NCI-H2227 (cell line): Measurements from ENCODE around the gene SHISA8.
A peak's percentile ranks its signal among the peaks of the same experiment; 100 is the strongest.

Experiments
- DNase-seq: peaks from one replicate; lab custom pipeline; 2025; ENCODE audit not compliant: unreplicated experiment; lab: John Stamatoyannopoulos, UW

The SHISA8 gene

DNA sequence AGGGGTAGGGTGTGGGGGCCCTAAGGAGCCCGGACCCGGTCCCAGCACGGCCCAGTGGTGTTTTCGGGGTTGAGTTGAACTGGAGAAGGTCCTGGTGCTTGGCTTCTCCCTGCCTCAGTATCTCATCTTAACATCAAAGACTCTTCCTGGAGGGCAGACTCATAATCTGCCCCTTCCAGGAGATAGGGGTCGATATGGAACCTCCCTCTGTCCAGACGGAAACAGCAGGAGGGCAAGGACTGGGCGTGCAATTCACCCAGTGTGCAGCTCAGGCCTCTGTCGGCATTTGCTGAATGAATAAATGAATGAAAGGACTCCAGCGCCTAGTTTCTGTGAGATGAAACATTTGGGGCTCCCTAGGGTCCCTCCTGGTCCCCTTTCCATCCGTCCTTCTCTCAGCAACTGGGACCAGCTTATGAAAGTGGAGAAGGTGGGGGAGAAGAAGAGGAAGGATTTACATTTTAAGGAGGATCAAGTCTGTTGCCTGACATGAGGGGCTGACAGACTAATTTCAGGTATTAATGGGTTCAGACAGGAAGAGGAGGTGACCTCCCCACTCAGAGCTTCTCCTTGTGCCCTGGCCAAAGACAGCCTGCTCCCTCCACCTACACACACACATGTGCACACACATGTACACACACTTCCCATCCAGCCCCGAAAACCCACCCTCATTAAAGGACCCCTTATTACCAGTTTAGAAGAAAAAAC lies 1.1 kb upstream of the SHISA8 start:
- DNase-seq, result no peak

DNA sequence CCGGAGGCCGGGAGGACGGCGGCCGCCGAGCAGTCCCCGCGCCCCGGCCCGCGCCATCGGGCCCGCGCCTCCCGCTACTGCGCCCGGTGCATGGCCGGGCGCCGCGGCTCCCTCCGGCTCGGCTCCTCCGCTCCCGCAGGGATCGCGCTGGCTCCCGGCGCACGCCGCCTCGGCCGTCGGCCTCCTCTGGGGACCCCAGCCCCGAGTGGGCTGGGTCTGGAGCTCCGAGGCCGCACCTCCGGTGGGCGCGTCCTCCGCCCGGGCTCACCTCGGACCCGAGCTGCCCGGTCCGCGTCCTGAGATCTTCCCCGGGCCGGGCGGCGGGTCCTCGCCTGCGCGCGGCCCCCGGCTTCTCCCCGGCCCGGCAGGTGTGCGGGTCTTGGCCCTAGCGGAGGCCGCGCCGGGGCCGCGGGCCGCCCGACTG lies 251 bp downstream of the SHISA8 start:
- peak; percentile 56 for DNase-seq

DNA sequence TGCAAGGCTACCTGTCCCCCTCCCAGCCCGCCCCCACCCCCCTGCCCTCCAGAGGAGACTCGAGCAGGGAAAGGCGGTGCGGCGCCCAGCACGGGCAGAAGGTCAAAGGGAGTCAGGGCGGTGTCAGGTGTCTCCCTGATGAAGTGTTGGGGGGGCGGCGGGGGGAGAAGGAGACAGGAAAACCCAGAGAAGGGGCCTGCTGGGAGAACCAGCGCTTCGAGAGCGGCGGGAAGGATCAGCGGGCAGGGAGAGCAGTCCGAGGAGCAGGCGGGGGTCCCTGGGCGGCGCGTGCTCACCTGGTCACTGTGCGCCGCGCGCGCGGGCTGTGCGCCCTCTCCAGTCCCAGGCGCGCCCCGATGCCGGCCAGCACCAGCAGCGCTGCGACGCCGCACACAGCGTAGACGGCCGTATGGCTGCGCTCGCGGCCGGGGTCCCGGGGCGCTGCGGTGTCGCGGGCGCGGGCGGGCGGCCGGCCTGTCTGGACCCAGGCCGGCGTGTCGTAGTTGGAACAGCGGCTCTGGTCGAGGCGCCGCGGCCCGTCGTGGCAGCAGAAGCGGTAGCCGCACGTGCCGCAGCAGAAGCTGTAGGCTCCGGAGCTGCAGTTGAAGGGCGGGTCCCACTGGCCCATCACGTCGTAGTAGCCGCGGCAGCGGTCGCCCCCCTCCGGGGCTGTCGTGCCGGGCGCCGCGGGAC lies 886 bp downstream of the SHISA8 start:
- peak; percentile 21 for DNase-seq

DNA sequence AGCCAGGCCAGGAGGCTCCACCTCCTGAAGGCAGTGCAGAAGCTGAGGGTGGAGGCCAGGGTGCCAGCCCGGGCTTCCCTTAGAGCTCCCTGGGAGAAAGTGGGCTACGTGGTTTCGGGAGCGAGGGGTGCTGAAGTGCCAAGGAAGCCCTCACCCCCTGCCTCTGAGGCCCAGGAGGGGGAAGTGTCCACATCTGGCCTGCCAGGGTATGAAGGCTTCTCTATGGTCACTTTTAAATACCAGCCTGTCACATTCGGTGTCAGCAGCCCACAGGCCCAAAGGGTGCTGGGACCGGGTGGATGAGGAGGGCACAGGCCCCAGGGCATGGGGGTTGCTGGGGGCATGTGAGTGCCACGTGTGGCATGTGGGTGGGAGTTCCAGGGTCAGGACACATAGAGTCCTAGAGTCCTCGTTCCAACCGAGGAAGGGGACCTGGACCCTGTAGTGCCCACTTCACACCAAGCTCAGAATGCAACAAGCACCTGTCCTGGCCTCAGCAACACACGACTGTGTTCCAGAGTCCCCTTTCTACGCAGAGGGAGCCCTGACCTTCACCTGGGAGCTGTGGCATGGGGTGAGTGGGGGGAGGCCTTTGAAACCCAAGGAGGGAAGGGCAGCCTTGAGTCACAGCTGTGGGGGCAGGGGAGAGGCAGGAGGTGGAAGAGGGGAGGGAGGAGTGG lies 1.7 kb downstream of the SHISA8 start:
- no peak for DNase-seq

DNA sequence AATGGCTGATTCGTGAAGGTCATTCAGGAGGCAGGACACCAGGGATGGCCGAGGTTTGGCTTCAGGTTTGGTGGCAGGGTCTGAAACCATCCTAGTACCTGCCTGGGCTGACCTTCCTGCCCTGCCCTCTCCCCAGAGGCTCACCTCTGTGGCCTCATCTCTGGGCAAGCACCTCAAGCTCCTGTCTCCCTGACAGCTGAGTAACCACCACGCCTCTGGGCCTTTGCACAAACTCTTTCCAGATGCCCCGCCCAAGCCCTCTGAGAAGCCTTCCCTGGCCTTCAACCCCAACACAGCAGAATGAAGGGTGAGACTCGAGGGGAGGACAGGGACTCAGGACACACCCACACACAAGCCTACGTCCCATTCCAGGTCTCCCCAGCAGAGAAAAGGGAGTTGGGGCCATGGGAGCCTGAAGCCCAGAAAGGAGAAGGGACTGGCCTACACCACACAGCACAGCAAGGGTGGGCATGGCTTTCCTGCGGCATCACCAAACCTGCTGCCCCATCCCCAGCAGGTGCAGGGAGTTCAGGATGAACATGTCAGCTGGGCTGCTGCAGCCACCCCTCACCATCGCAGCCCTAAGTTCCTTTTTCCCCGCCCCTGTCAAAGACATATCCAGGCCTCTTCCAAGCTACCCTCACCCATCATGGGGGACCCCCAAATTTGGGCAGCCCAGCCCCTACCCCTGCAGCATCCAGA lies 2.4 kb downstream of the SHISA8 start:
- DNase-seq, result no peak

DNA sequence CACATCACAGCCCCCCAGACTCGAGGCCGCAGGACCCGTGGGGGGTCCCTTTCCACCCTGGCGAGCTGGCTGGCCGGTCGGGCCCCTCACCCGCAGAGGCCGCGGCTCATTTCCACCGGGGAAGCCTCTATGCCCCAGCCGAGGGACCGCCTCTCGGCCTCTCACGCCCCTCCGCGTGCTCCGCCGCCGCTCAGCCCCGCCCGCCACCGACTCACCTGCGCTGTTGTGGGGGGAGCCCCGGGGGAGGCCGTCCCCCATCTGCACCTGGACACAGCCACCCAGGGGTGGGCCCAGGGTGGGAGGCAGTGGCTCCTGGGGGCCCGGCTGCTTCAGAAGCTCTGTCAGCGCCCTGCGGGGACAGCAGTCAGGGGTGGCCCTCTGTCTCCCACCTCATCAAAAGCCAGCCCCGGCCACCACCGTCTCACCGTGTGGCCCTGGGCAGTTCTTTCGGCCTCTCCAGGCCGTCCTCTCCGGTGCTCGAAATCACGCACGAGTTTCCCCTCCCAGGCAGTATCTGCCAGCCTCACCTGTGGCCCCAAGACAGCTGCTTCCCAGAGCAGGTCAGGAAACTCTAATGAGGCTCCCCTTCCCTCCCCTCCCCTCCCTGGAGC lies 3.8 kb downstream of the SHISA8 start:
- DNase-seq, result no peak

DNA sequence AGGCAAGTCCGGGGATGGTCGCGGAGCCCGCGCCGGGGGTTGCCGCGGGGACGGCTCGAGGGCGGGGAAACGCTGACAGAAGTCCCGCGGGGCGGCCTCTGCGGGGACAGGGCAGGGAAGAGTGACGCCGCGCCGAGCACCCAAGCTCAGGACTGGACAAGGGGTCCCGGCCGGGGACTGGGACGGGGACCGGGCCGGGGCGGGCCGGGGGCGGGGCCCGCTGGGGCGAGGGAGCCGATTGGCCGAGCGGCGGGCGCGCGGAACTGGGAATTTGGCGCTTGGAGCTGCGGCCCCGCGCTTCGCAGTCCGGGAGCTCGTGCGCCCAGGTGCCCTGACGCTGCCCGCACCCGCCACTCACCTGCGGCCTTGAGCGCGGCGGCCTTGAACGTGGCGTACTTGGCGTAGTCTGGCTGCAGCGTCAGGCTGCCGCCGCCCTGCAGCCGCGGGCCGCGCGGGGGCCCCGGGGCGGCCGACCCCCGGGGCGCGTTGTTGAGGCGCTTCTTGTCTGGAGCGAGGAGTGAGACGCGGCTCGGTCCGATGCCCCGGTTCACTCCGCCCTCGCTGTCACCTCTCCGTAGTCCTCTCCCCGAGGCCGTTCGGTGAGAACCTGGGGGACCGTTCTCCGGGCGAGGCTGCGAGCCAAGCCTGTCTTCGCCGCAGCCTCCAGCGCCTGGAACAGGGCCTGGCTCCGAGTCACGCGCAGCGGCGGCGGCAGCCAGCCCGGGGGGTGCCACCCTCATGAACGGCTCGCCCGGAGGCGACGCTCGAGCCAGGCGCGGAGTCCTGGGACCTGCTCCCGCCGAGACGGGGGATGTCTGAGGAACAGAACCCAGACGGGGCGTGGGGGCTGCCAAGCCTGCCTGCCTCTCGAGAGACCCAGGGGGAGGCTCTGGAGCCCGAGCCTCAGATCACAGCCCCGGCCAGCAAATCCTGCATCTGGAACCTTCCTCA lies 4.5 kb downstream of the SHISA8 start:
- DNase-seq, result no peak

DNA sequence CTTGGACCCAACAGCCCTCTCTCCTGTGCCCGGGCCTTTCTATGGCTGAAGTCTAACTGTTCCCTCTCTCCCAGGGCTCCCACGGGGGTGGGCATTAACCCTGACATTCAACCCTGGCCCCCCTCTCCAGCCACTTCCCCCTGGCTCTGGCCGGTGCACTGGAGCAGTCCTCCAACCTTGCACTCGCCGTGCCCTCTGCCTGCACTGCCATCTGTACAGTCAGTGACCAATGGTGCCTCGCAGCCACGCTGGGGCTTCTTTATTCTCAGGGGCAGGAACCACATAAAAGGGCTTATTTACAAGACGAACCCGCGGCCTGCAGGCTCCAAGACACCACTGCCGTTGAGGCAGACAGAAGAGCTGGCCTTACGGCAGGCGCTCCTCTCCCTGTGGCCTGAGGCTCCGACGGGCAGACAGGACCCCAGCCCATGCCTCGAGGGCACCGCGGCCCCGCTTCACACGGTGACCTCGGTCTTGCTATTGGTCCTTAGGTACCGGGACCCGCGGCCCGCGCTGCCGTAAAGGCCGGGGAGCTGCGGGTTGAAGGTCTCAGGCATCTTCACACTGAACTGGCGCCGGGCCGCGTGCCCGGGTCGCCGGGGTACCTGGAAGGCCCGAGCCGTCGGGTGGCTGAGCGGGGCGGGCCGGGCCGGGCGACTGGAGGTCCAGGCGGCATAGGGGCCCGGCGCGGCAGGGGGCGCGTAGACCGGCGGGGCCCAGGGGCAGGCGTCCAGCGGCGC lies 5.4 kb downstream of the SHISA8 start:
- DNase-seq, result no peak

DNA sequence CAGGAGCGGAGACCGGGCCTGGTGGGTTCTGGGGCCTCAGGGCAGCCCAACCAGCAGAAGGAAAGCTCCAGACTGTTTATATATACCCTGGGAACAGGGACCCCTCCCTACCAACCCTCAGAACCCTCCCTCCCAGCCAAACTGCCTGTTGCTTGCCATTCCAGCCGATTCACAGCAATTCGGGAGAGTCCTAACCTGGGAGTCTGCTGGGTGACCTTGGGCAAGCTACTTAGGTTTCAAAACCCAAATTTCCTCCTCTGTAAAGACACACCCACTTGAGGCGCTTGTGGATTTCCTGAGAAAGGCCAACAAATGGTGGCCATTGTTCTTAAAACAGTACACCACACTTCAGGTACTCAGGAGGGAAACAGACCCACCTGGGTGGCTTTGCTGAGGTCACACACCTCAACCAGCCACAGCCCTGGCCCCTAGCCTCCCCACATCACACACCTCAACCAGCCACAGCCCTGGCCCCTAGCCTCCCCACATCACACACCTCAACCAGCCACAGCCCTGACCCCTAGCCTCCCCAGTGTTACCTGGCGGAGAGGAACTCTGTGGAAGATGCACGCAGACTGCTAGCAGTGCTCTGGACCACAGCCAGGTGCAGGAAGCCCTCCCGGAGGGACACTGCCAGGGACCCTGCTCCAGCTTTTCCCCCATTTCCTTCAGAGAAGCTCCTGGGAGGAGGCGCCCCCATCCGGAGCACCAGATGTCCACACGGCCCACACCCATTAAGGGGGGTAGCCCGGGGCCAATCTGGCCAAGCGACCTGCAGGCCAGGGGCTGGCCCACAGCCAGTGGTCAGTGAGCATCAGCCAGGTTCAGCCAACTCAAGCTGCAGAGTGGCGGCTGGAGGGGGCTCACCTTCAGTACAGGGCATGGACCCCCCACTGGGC lies 6.2 kb downstream of the SHISA8 start:
- no peak for DNase-seq

DNA sequence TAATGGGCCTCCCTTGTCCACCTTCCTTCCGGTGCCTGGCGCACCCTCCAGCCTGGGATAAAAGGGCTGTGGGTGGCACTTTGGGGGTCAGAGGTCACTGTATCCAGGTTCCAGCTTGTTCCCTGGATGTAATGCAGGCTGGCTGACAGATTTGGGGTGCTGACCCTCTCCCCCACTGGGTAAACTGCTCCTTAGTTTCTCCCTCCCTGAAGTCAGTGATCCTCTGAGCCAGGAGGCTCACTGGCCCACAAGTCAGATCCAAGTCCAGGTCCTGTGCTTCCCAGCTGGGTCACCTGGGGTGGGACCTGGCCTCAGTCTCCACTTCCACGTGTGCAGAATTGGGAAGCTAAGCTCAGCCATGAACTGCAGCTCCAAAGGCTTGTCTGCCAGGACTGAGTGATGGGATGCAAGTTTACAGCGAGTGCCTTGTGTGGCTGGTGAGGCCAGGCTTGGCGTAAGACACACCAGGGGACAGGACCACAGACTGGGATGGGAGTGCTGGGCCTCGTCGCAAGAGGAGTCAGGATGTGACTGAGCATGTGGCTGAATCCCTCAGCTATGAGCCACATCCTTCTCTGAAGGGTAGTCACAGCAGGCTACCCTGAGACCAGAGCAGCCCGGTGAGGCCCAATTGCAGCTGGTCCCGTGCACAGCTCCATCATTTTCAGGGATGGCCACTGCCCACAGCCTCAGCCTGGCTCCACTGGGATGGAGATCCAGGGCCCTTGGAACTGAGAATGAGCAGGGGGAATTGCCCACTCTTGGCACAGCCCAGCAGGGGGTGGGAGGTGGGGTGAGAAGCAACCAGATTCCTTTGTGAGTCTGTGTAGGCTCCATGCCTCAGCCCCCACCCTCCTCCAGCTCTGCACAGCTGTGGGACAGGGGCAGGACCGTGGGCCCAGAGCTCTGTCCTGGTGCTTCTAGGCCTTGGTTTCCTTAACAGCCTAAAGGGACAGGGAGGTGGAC lies 7.2 kb downstream of the SHISA8 start:
- DNase-seq, result no peak

DNA sequence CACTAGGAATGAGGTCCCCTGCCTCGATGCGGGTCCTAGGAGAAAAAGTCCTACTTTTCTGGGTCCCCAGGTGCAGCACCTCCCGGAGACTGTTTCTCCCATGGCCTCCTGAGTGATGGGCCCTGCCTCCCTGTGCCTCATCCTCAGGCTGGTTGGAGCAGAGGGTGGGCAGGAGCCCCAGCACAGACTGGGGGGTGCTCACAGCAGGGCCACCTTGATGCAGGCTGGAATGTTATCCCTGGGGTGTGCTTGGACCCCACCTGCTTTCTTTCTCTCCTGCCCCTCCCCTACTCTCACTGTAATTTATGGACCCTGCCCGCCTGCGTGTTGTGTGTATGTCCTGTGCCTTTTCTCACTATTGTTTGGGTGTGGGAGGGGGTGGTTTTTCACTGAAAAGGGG lies 8.1 kb downstream of the SHISA8 start:
- DNase-seq, result no peak

DNA sequence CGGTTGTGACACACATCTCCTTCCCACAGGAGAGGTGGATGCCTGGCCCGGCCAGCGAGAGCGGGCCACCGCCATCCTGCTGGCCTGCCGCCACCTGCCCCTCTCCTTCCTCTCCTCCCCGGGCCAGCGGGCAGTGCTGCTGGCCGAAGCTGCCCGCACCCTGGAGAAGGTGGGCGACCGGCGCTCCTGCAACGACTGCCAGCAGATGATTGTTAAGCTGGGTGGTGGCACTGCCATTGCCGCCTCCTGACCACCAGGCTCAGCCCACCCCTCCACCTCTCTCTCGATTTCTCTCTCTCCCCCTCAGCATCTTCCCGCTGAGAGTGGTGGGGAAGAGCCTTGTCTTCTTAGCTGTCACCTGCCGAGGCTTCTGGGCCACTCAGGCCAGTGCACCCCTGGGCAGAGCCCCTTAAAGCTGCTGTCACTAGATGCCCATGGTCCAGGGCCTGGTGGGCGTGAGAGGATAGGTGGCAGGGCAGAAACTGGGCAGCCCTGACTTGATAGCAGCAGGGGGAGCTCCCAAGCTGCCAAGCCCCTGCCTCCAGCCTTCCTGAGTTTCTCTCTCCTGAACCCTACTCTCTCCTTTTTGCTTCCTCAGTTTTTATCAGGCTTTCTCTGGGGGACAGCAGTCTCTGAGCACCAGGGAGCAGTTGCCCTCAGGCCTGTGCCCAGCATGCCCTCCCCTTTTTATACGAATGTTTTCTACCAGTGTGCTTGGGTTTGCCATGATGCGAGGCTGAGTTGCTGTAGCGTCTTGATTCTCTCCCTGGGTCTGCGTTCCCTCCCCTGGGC lies 9.3 kb downstream of the SHISA8 start:
- no peak for DNase-seq

DNA sequence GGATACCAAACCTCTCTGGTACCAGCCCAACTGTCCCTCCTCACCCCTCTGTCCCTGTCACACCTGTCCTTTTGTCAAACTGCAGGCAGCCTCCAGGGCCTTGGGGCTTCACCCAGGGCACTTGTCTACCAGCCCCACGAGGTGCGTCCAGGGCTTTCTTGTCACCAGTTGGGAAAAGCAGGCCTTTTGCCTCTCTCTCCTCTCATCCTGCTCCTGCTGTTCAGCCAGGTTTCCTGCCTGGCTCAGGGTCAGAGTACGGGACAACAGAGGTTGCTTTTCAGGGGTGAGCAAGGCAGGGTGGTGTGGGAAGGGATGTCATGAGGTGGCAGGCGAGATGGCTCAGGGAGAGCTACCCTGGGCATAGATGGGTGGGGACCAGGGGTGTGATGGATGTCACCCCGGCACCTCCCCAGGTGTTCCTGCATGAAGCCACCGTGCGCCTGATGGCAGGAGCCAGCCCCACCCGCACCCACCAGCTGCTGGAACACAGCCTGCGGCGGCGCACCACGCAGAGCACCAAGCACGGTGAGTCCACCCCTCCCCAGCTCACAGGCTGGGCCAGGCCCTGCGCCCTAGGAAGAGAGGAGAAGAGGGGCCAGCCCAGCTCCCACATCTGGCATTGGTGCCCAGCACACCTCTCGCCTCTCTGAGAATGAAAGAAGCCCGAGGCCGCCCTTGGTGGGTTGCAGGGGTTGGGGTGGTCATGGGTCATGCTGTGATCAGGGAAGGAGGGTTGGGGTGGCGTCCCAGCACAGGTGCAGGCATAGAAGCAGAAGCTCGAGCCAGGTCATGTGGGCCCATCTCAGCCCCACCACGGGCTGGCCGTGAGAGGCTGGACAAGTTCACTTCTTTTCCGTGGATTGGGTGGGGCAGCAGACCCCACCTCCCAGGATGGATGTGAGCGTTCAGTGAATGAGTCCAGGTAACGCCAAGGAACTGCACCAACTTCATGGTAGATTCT lies 10.1 kb downstream of the SHISA8 start:
- no peak for DNase-seq

DNA sequence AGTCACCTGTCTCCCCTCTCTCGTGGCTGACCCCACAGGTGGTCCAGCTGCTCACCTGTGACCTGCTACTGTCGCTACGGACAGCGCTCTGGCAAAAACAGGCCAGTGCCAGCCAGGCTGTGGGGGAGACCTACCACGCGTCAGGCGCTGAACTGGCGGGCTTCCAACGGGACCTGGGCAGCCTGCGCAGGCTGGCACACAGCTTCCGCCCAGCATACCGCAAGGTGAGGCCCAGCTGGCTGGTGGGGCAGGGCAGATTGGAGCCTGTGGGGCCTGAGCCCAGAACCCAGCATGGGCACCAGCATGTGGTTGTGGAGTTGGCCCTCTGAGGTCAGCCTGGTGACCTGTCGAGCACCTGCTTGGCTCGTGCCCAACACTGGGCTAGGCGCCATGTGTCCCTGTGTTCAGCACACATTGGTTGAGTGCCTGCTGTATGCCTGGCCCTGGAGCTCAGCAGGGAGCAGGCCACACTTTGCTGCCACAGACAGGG lies 11.9 kb downstream of the SHISA8 start:
- no peak for DNase-seq

DNA sequence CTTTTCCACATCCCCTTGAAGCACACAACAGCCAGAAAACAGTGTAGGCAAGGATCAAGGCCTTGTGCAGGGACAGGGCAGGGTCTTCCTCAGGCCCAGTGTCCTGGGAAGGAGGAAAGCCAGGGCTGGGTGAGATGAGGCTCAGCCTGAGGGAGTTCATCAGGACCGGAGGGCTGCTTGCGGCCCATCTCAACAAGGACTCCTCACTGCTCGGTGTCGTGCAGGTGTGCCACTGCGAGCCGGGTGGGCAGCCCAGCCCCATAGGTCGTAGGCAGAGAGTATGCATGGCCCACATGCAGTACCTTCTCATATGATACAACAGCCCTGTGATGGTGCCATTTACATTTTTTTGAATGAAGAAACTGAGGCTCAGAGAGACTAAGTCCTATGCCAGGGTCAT lies 12.9 kb downstream of the SHISA8 start:
- DNase-seq, result no peak
